ENCODE results near the gene RBM11.

GRCh38 chr21:14244911-14245310 is 29.0 kb downstream of the RBM11 start:
- no peak for TF ChIP-seq CTCF (conservative IDR thresholded peaks at IDR 0.05)
- no peak for TF ChIP-seq EZH2 (IDR thresholded peaks at IDR 0.05; ENCODE audit: low read depth)

Data from PC-9 (cell line).